PFSK-1 (cell line): Measurements from ENCODE around the gene COL13A1.

Experiments used
- FOXP2 ChIP-seq: optimal IDR thresholded peaks from 2 replicates; pipeline ENCODE3; 2011; ENCODE audit warnings: borderline replicate concordance, control low read depth, inconsistent platforms; ENCODE audit not compliant: insufficient read depth; ENCODE audit errors: extremely low read length, extremely low read depth
- POLR2AphosphoS5 ChIP-seq: IDR thresholded peaks from 2 replicates; pipeline ENCODE4 v1.6.1; 2012; ENCODE audit warnings: low read depth, mild to moderate bottlenecking, control low read depth, low read length, moderate library complexity
- REST ChIP-seq, 2 experiments: IDR thresholded peaks; 2 replicates each; pipeline versions ENCODE4 v1.6.1 to v1.8.0; 2011 to 2012; ENCODE audit warnings: low read depth in 2 of 2, low read length in 2 of 2, control low read depth in 1 of 2, inconsistent platforms in 1 of 2, mild to moderate bottlenecking in 1 of 2, moderate library complexity in 1 of 2; ENCODE audit not compliant: insufficient read depth in 1 of 2
- SIN3A ChIP-seq: IDR thresholded peaks from 2 replicates; pipeline ENCODE4 v1.6.1; 2012; ENCODE audit warnings: mild to moderate bottlenecking, low read length, moderate library complexity, borderline replicate concordance; ENCODE audit not compliant: insufficient read depth
- TAF1 ChIP-seq: IDR thresholded peaks from 2 replicates; pipeline ENCODE4 v1.6.1; 2012; ENCODE audit warnings: low read length, control low read depth, borderline replicate concordance; ENCODE audit not compliant: insufficient read depth

The COL13A1 gene

GRCh38 chr10:69943292-69943820 is 141.7 kb downstream of the COL13A1 start:
- TF ChIP-seq TAF1: no peak
- TF ChIP-seq SIN3A: no peak
- no peak for TF ChIP-seq POLR2AphosphoS5
- no peak for TF ChIP-seq FOXP2
- no peak for TF ChIP-seq REST (IDR thresholded peaks at IDR 0.05; ENCODE audit: insufficient read depth in 1 of 2, low read depth in 2 of 2, low read length in 2 of 2)

DNA sequence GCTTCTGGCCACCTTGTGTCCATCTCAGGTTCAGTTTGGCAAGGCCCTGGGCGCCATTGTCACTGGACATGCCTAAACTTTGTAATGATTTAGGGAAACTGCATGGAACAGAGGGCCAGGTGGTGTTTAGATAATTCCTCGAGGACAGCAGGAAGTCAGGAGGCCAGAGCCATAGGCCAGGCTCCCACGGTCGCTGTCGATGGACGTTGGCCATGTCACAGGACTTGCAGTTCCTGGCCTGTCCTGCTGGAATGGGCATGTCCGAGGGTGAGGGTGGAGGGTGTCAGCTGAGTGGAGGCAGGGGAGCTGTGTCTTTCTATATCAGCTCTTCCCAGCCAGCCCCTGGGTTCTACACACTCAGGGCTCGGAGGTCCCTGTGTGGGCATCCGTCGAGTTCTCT is 143.1 kb downstream of the COL13A1 start:
- TF ChIP-seq POLR2AphosphoS5 (no peak), REST (IDR thresholded peaks at IDR 0.05; ENCODE audit: insufficient read depth in 1 of 2, low read depth in 2 of 2, low read length in 2 of 2) (no peak), FOXP2 (no peak), SIN3A (no peak), TAF1 (no peak)

DNA sequence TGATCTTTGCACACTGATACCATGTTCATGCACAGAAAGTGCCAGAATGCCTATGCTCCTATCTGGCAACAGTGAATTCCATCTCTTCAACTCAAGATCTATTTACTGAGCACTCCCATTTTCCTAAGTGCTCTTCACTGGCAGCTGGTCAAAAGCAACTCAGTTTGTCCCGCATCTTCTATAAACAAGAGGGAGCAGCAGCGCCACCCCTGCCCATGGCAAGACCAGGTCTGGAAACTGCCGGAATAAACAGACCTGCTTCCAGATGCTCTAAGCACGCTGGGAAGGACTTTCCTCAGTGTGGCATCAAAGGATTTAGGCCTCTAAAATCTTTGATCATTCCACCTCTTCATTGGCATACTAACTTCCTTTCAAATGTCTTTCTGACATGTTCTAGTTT is 146.6 kb downstream of the COL13A1 start:
- TF ChIP-seq TAF1: no peak
- no peak for TF ChIP-seq SIN3A
- TF ChIP-seq FOXP2: no peak
- no peak for TF ChIP-seq REST (IDR thresholded peaks at IDR 0.05; ENCODE audit: insufficient read depth in 1 of 2, low read depth in 2 of 2, low read length in 2 of 2)
- no peak for TF ChIP-seq POLR2AphosphoS5

- TF ChIP-seq TAF1 (no peak), POLR2AphosphoS5 (no peak), REST (IDR thresholded peaks at IDR 0.05; ENCODE audit: insufficient read depth in 1 of 2, low read depth in 2 of 2, low read length in 2 of 2) (no peak), SIN3A (no peak), FOXP2 (no peak)
Observed at GRCh38 chr10:69949770-69950169, 148.1 kb downstream of the COL13A1 start.

- TF ChIP-seq TAF1 (no peak), SIN3A (no peak), FOXP2 (no peak), REST (IDR thresholded peaks at IDR 0.05; ENCODE audit: insufficient read depth in 1 of 2, low read depth in 2 of 2, low read length in 2 of 2) (no peak), POLR2AphosphoS5 (no peak)
Observed at GRCh38 chr10:69951658-69952057, 150.0 kb downstream of the COL13A1 start.
